Renal pelvis (tissue), 12 donors: ENCODE data around the gene RHBG. TPM values are rescaled to one million over a fixed set of nuclear protein-coding genes. Genes with fewer than 3 reads are reported as not detected.
A peak's percentile ranks its signal among the peaks of the same experiment; 100 is the strongest.
"Not testable (repeated sequence)": the region's sequence is repeated elsewhere in the genome, so short reads cannot be mapped to it uniquely, and the experiment has no call there.

Source experiments
- DNase-seq: peaks from one replicate; pipeline ENCODE4 v3.0.0-alpha.2; 2013
- long read RNA-seq, 16 experiments: transcript quantifications; one replicate each; lab custom pipeline, GENCODE V29; 2026
- polyA plus RNA-seq, 3 donors: library from polyadenylated mRNA; unstranded; fragments of 120-200 nt; gene quantifications; one replicate each; pipeline ENCODE4 v1.2.1, GENCODE V29; 2013; ENCODE audit not compliant: insufficient read length in 3 of 3

Gene RHBG
- polyA plus RNA-seq, result 10 to 100 TPM; 13.6 to 26.0 (median 21.5) TPM
- long read RNA-seq, donor 1, result 0 reads
- long read RNA-seq, donor 2, partial matches to known transcripts, result 0 of 2 reads
- long read RNA-seq, donor 2, other reads (novel, unspliced or antisense), result 0 of 2 reads
- long read RNA-seq, donor 3, partial matches to known transcripts, result 0 of 3 reads
- long read RNA-seq, donor 3, other reads (novel, unspliced or antisense), result 0 of 3 reads
- long read RNA-seq, donor 4, result 0 reads
- long read RNA-seq, donor 5, partial matches to known transcripts, result 0 of 1 reads
- long read RNA-seq, donor 5, other reads (novel, unspliced or antisense), result 0 of 1 reads
- long read RNA-seq, donor 6, partial matches to known transcripts, result 0 of 1 reads
- long read RNA-seq, donor 6, other reads (novel, unspliced or antisense), result 0 of 1 reads
- long read RNA-seq, donor 7, partial matches to known transcripts, result 0 of 1 reads
- long read RNA-seq, donor 7, other reads (novel, unspliced or antisense), result 0 of 1 reads
- long read RNA-seq, donor 8, result 0 reads
- long read RNA-seq, donor 9, result 0 reads
- long read RNA-seq, donor 10, result 0 reads
- long read RNA-seq, donor 11, result 0 reads
- long read RNA-seq, donor 12, result 0 reads
- long read RNA-seq, donor 13, partial matches to known transcripts, result 0 of 1 reads
- long read RNA-seq, donor 13, other reads (novel, unspliced or antisense), result 0 of 1 reads
- long read RNA-seq, donor 14, result 0 reads
- long read RNA-seq, donor 15, result 0 reads
- long read RNA-seq, donor 16, result 0 reads

- no peak for DNase-seq
These were observed at the start of gene RHBG for GRCh38 chr1:156368889-156369684. RHBG (plus strand) TSS chr1:156369211; CDS start chr1:156369250, 39 bp downstream.

- DNase-seq, result no peak
These were observed 49.3 kb upstream of the RHBG start for GRCh38 chr1:156319664-156320063.

- no peak for DNase-seq
These were observed 48.5 kb upstream of the RHBG start for GRCh38 chr1:156320560-156320959.

GRCh38 chr1:156323179-156323578, 45.8 kb upstream of the RHBG start:
- not testable (repeated sequence) for DNase-seq

- DNase-seq, result no peak
These were observed 32.8 kb upstream of the RHBG start for GRCh38 chr1:156336242-156336641.

- DNase-seq, result no peak
These were observed 31.7 kb upstream of the RHBG start for GRCh38 chr1:156337052-156337887.

- DNase-seq, result no peak
These were observed 31.2 kb upstream of the RHBG start for GRCh38 chr1:156337888-156338179.

GRCh38 chr1:156338180-156338976, 30.6 kb upstream of the RHBG start, which contains the start of the genes CCT3 and TSACC:
CCT3 (minus strand) TSS chr1:156338292; CDS start chr1:156338184, 108 bp downstream.
TSACC (plus strand) TSS chr1:156338526; CDS start chr1:156339758, 1,232 bp downstream.
- DNase-seq, result peak; percentile 100

- no peak for DNase-seq
These were observed 26.6 kb upstream of the RHBG start for GRCh38 chr1:156342166-156342955.

GRCh38 chr1:156344409-156344808, 24.6 kb upstream of the RHBG start:
- no peak for DNase-seq

GRCh38 chr1:156346035-156346434, 23.0 kb upstream of the RHBG start:
- DNase-seq, result not testable (repeated sequence)

- DNase-seq, result no peak
These were observed 22.4 kb upstream of the RHBG start for GRCh38 chr1:156346636-156347035.

GRCh38 chr1:156347331-156347730, 21.7 kb upstream of the RHBG start:
- DNase-seq, result no peak

GRCh38 chr1:156352481-156352880, 16.5 kb upstream of the RHBG start:
- not testable (repeated sequence) for DNase-seq

GRCh38 chr1:156356262-156356874, 12.6 kb upstream of the RHBG start:
- no peak for DNase-seq

GRCh38 chr1:156356875-156357534, 12.0 kb upstream of the RHBG start:
- peak; percentile 43 for DNase-seq

- no peak for DNase-seq
These were observed 11.0 kb upstream of the RHBG start for GRCh38 chr1:156357977-156358376.

GRCh38 chr1:156358641-156359040, 10.4 kb upstream of the RHBG start:
- no peak for DNase-seq

- DNase-seq, result no peak
These were observed 9.8 kb upstream of the RHBG start for GRCh38 chr1:156359249-156359648.
